PC-9 (cell line): ENCODE data around the gene RYR1.

Experiments
- EZH2 ChIP-seq: fragments of 200-600 bp; sonication (generic); IDR thresholded peaks from 2 replicates; pipeline ENCODE4 v1.8.0; 2017; ENCODE audit warnings: antibody characterized with exemption, low read depth
- TF ChIP-seq, protein P1 (sequence below): fragments of 200-600 bp; sonication (generic); conservative IDR thresholded peaks from 2 replicates; pipeline ENCODE4 v1.6.1; 2017; ENCODE audit warnings: mixed run types, antibody characterized with exemption, mild to moderate bottlenecking, moderate library complexity

DNA sequence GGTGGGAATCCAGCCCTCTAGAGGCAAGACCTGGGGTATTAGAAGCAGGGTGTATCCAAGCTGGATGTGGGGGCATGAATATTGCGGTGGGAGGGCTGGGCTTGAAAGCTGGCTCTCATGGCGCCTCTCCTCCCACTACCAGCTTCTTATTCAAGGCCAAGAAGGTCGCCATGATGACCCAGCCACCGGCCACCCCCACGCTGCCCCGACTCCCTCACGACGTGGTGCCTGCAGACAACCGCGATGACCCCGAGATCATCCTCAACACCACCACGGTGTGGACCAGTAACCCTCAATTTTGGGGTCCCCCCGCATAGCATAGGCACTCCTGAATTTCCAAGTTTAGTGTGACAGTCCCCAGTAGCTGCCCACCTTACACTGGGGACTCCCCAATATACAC is 41.7 kb downstream of the RYR1 start:
- TF ChIP-seq, protein P1, sequence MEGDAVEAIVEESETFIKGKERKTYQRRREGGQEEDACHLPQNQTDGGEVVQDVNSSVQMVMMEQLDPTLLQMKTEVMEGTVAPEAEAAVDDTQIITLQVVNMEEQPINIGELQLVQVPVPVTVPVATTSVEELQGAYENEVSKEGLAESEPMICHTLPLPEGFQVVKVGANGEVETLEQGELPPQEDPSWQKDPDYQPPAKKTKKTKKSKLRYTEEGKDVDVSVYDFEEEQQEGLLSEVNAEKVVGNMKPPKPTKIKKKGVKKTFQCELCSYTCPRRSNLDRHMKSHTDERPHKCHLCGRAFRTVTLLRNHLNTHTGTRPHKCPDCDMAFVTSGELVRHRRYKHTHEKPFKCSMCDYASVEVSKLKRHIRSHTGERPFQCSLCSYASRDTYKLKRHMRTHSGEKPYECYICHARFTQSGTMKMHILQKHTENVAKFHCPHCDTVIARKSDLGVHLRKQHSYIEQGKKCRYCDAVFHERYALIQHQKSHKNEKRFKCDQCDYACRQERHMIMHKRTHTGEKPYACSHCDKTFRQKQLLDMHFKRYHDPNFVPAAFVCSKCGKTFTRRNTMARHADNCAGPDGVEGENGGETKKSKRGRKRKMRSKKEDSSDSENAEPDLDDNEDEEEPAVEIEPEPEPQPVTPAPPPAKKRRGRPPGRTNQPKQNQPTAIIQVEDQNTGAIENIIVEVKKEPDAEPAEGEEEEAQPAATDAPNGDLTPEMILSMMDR: no peak
- TF ChIP-seq EZH2: no peak
